Karpas-422 (cell line): Measurements from ENCODE around the gene MYBPHL. TPM values are rescaled to one million over a fixed set of nuclear protein-coding genes. Genes with fewer than 3 reads are reported as not detected.

Experiments
- DNase-seq: peaks from one replicate; pipeline ENCODE4 v3.0.0-alpha.2; 2015
- H2AFZ ChIP-seq: fragments of 200-600 bp; sonication (generic); 2 replicates; pipeline ENCODE4 v1.6.1; 2014; ENCODE audit warnings: antibody characterized with exemption, low read length, mixed read lengths
- H3K27ac ChIP-seq: fragments of 200-600 bp; sonication (generic); 2 replicates; pipeline ENCODE4 v1.5.1; 2014; ENCODE audit warnings: mild to moderate bottlenecking, low read length, moderate library complexity
- H3K27me3 ChIP-seq: fragments of 200-600 bp; sonication (generic); 2 replicates; pipeline ENCODE4 v1.6.1; 2014; ENCODE audit warnings: low read length, mixed read lengths
- H3K36me3 ChIP-seq: fragments of 200-600 bp; sonication (generic); 2 replicates; pipeline ENCODE4 v1.6.1; 2014; ENCODE audit warnings: low read length, mixed read lengths; ENCODE audit not compliant: insufficient read depth
- H3K4me1 ChIP-seq: fragments of 200-600 bp; sonication (generic); 2 replicates; pipeline ENCODE4 v1.6.1; 2014; ENCODE audit warnings: mild to moderate bottlenecking, low read length, mixed read lengths
- H3K4me2 ChIP-seq: fragments of 200-600 bp; sonication (generic); 2 replicates; pipeline ENCODE4 v1.6.1; 2014; ENCODE audit warnings: low read length, low read depth, mild to moderate bottlenecking; ENCODE audit not compliant: poor library complexity, severe bottlenecking
- H3K4me3 ChIP-seq: fragments of 200-600 bp; sonication (generic); 2 replicates; pipeline ENCODE4 v1.5.1; 2014; ENCODE audit warnings: mild to moderate bottlenecking, antibody characterized with exemption, low read length, mixed read lengths
- H3K79me2 ChIP-seq: fragments of 200-600 bp; sonication (generic); 2 replicates; pipeline ENCODE4 v1.6.1; 2014; ENCODE audit warnings: mild to moderate bottlenecking, low read length, mixed read lengths
- H3K9ac ChIP-seq: fragments of 200-600 bp; sonication (generic); 2 replicates; pipeline ENCODE4 v1.6.0; 2014; ENCODE audit warnings: low read length
- H3K9me2 ChIP-seq: fragments of 200-600 bp; sonication (generic), shearing (Covaris generic); replicated peaks from 2 replicates; pipeline ENCODE4 v1.6.0; 2014; ENCODE audit warnings: mild to moderate bottlenecking, low read length, moderate library complexity; ENCODE audit not compliant: insufficient read depth
- H3K9me3 ChIP-seq: fragments of 300-700, 200-600 bp; sonication (generic); 2 replicates; pipeline ENCODE4 v1.6.1; 2014; ENCODE audit warnings: low read length, mixed read lengths
- H4K20me1 ChIP-seq: fragments of 200-600 bp; sonication (generic); 2 replicates; pipeline ENCODE4 v1.6.1; 2014; ENCODE audit warnings: mild to moderate bottlenecking, antibody characterized with exemption, low read length, low read depth; ENCODE audit not compliant: insufficient read depth
- total RNA-seq: library from RNA; depleted of rRNA; stranded (reverse); fragments of >200 nt; shearing (Covaris generic); gene quantifications from 2 replicates; pipeline ENCODE4 v1.2.3, GENCODE V29; 2014; ENCODE audit warnings: low replicate concordance

Gene MYBPHL
- total RNA-seq, 1 experiment from 2014 or later = 4.3 TPM

- H3K9me3 ChIP-seq = no peaks in the 10 kb centered on the region
- DNase-seq = no peak
- H2AFZ ChIP-seq = no peak overlapping the region
- no peak overlapping the region for H3K4me2 ChIP-seq
- peaks cover 2% of the 10 kb centered on the region for H3K4me1 ChIP-seq
- H3K27me3 ChIP-seq = no peaks in the 10 kb centered on the region
- H3K27ac ChIP-seq = no peak overlapping the region
- H3K79me2 ChIP-seq = no peaks in the 10 kb centered on the region
- no peaks in the 10 kb centered on the region for H4K20me1 ChIP-seq
- H3K9me2 ChIP-seq = no peaks in the 10 kb centered on the region
- no peak overlapping the region for H3K9ac ChIP-seq
- H3K36me3 ChIP-seq = no peaks in the 10 kb centered on the region
- no peak overlapping the region for H3K4me3 ChIP-seq
Measured at GRCh38 chr1:109272021-109272799, 34.6 kb downstream of the MYBPHL start.

GRCh38 chr1:109271458-109271857 is 35.4 kb downstream of the MYBPHL start:
- Histone ChIP-seq H3K9me3 (no peaks in the 10 kb centered on the region), H3K4me1 (no peaks in the 10 kb centered on the region), H3K36me3 (no peaks in the 10 kb centered on the region), H3K27me3 (no peaks in the 10 kb centered on the region), H3K4me3 (no peak overlapping the region), H3K27ac (no peak overlapping the region), H3K4me2 (no peak overlapping the region), H4K20me1 (no peaks in the 10 kb centered on the region), H2AFZ (no peak overlapping the region), H3K9ac (no peak overlapping the region), H3K9me2 (no peaks in the 10 kb centered on the region), H3K79me2 (no peaks in the 10 kb centered on the region)
- DNase-seq = no peak

- Histone ChIP-seq H3K27ac (no peak overlapping the region), H3K4me2 (no peak overlapping the region), H4K20me1 (no peaks in the 10 kb centered on the region), H3K9me2 (no peaks in the 10 kb centered on the region), H3K9me3 (no peaks in the 10 kb centered on the region), H3K36me3 (no peaks in the 10 kb centered on the region), H2AFZ (no peak overlapping the region), H3K9ac (no peak overlapping the region), H3K79me2 (no peaks in the 10 kb centered on the region), H3K4me3 (no peak overlapping the region), H3K4me1 (no peaks in the 10 kb centered on the region), H3K27me3 (no peaks in the 10 kb centered on the region)
- no peak for DNase-seq
Measured at GRCh38 chr1:109270623-109271317, 36.0 kb downstream of the MYBPHL start.

- Histone ChIP-seq H2AFZ (no peak overlapping the region), H3K4me1 (no peaks in the 10 kb centered on the region), H3K4me3 (no peak overlapping the region), H3K79me2 (no peaks in the 10 kb centered on the region), H4K20me1 (no peaks in the 10 kb centered on the region), H3K9ac (no peak overlapping the region), H3K9me2 (no peaks in the 10 kb centered on the region), H3K9me3 (no peaks in the 10 kb centered on the region), H3K27me3 (no peaks in the 10 kb centered on the region), H3K36me3 (no peaks in the 10 kb centered on the region), H3K27ac (no peak overlapping the region), H3K4me2 (no peak overlapping the region)
- no peak for DNase-seq
Measured at GRCh38 chr1:109269981-109270622, 36.7 kb downstream of the MYBPHL start.

- Histone ChIP-seq H3K36me3 (no peaks in the 10 kb centered on the region), H3K4me1 (no peaks in the 10 kb centered on the region), H3K9me2 (no peaks in the 10 kb centered on the region), H3K79me2 (no peaks in the 10 kb centered on the region), H3K27ac (no peak overlapping the region), H2AFZ (no peak overlapping the region), H3K9ac (no peak overlapping the region), H3K9me3 (no peaks in the 10 kb centered on the region), H3K4me3 (no peak overlapping the region), H4K20me1 (no peaks in the 10 kb centered on the region), H3K27me3 (no peaks in the 10 kb centered on the region), H3K4me2 (no peak overlapping the region)
- DNase-seq = no peak
Measured at GRCh38 chr1:109269212-109269980, 37.4 kb downstream of the MYBPHL start.

GRCh38 chr1:109268431-109269211 is 38.2 kb downstream of the MYBPHL start:
- Histone ChIP-seq H2AFZ (no peak overlapping the region), H3K4me2 (no peak overlapping the region), H4K20me1 (no peaks in the 10 kb centered on the region; the same call in 1 of the 2 replicates), H3K27ac (no peak overlapping the region), H3K36me3 (no peaks in the 10 kb centered on the region), H3K79me2 (no peaks in the 10 kb centered on the region), H3K27me3 (no peaks in the 10 kb centered on the region), H3K4me1 (no peaks in the 10 kb centered on the region), H3K9ac (no peak overlapping the region), H3K9me2 (no peaks in the 10 kb centered on the region), H3K4me3 (no peak overlapping the region), H3K9me3 (no peaks in the 10 kb centered on the region)
- DNase-seq = no peak

GRCh38 chr1:109267743-109268300 is 39.0 kb downstream of the MYBPHL start:
- no peaks in the 10 kb centered on the region; the same call in 1 of the 2 replicates for H4K20me1 ChIP-seq
- no peak overlapping the region for H3K27ac ChIP-seq
- no peaks in the 10 kb centered on the region for H3K79me2 ChIP-seq
- no peaks in the 10 kb centered on the region for H3K27me3 ChIP-seq
- H3K9me3 ChIP-seq = no peaks in the 10 kb centered on the region
- H3K9me2 ChIP-seq = no peaks in the 10 kb centered on the region
- H3K4me3 ChIP-seq = no peak overlapping the region
- no peaks in the 10 kb centered on the region for H3K36me3 ChIP-seq
- H3K4me2 ChIP-seq = no peak overlapping the region
- DNase-seq = no peak
- no peak overlapping the region for H2AFZ ChIP-seq
- no peaks in the 10 kb centered on the region for H3K4me1 ChIP-seq
- H3K9ac ChIP-seq = no peak overlapping the region
